Measurements from ENCODE around the gene SLC22A31.
"Not testable (repeated sequence)": the region's sequence is repeated elsewhere in the genome, so short reads cannot be mapped to it uniquely, and the experiment has no call there.

The SLC22A31 gene

DNA sequence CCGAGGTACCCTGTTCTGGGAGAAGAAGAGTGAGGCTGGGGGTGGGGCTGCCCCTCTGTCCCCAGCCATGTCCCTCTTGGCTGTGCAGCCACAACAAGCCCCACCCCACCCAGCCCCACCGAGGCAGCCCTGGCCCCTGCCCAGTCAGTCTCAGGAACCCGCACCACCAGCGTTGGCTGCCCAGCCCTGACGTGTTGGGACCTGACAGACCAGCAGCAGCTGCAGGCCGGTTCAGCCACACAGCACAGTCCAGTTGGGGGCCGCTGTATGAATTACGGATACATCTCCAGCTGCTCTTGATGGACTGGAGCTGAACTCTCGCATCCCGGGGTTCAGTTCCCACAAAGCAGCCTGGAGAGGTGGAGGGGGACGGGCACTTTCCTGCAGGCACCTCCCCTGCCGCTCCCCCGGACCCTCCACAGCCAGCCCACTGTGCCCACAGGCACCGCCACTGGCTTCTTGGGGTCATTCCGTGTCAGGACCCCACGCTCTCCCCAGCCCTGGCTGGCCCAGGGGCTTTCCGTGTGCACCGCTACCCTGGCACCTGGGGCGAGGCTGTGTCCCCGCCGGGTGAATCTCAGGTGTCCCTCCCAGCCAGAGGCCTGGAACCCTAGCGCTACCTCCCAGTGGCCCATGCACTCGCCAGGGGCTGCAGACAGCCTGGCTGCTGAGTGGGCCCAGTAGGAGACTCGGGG is 21.7 kb downstream of the SLC22A31 start:
- DNase-seq, result no peak

DNA sequence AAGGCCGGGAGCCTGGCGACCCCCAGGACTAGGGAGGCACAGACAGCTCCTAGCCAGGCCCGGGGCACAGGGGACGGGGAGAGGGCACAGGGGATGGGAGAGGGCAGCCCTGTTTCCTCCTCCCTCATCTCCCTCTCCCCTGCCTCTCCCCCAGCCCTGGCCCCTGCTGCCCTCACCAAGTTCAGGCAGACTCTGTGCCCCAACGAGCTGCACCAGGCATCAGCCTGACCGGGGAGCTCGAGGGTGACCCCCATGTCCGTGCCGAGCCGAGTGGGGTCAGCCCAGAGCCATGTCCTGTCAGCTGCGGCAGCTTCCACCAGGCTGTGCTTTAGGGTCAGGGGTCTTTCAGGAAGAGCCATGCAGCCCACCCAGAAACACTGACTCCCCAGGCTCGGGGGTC is 22.8 kb downstream of the SLC22A31 start:
- no peak for DNase-seq

GRCh38 chr16:89176717-89177116 is 23.6 kb downstream of the SLC22A31 start:
- DNase-seq, result no peak

DNA sequence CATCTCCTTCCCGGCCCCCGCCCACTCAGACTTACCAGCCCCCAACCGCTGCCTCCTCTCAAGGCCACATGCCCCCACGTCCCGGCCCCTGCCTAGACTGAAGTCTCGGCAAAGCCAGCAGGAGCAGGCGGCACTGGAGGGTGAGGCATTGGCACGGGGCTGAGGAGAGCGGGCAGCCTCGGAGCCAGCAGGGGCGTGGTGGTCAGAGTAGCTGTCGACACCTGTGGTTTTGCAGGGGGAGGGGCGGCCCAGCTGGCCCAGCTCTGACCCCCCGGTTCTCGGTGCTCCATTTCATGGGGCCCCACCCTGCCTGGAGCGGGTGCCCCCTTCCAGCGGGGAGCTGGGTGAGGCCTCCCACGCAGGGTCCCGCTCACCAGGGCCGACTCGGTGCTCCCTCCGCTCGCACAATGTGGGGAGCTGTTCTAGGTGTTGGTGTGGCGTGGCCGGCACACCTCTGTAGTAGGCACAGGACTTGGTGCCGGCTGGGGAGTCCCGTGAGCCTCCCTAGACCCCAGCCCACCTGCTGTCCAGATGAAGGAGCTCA is 24.1 kb downstream of the SLC22A31 start:
- no peak for DNase-seq

GRCh38 chr16:89175280-89176146 is 24.8 kb downstream of the SLC22A31 start:
- no peak for DNase-seq

DNA sequence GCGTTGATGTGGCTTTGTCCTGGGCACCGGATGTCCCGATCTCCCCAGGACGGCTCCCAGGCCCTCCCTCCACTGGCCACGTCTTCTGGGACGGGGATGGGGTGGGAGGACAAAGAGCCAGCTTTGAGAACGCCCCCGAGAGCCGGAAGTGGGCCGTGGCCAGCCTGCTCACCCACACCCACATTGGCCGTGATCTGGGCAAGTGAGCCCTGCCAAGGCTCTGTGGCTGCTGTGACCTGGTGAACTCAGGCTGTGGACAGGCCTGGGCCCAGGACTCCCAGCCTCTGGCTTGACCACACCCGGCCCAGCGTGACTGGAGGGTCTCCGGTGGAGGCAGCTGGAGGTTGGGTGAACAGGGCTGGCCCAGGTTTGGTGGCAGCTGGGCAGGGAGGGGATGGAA is 25.5 kb downstream of the SLC22A31 start:
- DNase-seq, result no peak

GRCh38 chr16:89174055-89174827 is 26.1 kb downstream of the SLC22A31 start:
- DNase-seq, result no peak

- no peak for DNase-seq
Observed at GRCh38 chr16:89173174-89173921, 27.0 kb downstream of the SLC22A31 start.

DNA sequence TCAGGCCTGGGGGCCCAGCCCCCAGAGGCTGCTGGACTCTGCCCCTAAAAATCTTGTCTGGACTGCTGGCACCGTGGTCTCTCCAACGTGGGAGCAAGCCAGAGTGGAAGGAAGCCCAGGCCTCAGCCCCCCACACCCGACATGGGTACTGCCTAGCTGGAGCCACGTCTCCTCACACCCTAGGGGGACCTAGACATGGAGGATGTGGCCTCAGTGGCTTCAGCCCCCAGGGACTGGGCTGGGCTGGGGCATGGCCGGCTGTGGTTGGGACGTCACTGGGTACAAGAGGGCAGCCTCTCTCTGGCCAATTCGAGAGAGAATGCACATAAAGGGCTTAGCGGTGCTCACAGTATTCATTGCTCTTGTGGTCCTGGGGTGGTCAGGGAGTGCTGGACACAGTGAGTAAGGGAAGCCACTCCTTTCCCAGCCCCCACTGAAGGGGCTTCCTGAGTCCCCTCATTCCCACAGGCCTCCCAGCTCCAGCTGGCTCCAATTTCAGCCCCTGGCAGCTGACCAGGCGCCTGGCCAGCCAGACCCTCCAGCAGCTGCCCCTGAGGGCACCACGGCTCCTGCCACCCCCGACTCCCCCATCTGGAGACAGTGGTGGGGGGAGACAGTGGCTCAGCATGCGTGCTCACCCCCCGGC is 27.7 kb downstream of the SLC22A31 start:
- no peak for DNase-seq

DNA sequence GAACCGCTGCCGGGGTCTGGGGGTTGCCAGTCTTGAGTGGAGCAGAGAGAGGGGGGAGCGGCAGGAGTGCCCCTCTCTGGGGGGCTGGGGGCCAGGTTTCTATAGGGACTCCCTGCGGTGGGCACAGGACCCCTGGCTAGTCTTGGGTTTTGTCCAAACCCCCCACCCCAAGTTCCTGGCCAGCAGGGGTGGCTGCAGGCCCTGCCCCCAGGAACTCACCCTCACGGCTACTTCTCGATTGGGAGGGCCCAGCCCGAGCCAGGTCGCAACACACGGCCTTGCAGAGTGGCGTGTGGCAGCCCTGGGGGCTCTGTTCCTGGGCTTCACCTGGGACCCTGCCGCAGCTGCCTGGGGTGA is 28.2 kb downstream of the SLC22A31 start:
- no peak for DNase-seq

DNA sequence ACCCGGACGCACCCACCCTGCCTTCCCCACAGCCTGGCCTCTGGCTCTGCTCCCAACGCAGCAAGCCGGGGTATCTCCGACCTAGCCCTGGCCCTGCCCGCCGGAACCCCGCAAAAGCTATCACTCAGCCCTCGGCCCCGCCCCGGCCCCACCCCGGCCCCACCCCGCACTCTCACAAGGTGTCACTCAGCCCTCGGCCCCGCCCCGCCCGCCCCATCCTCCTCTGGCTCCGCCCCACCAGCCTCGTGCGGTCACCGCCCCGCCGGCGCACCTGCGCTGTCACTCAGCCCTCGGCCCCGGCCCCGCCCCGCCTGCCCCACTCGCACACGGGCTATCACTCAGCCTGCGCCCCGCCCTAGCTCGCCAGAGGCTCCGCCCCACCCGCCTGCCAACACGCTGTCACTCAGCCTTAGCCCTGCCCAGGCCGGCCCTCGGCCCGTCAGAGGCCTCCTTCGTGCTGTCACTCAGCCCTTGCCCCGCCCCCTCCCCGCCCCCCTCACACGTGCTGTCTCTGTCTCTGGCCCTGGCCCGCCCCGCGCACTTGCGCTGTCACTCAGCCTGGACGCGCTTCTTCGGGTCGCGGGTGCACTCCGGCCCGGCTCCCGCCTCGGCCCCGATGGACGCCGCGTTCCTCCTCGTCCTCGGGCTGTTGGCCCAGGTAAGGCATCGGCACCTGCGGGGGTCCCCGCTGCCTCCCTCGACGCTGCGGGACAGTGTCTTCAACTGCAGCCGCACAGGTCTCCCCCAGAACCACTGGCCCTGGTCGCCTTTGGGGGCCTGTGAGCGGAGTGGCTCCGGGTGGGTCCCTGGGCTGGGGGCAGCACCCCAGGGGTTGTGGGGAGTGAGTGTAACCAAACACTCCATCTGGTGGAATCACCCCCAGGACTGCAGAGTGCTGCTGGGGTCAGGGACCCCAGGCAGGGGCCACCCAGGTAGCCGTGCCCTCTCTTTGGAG is 28.8 kb downstream of the SLC22A31 start, which contains the start of gene CDH15:
TSS of gene CDH15 (plus strand) at position 533 of the 955 bp plus-strand sequence. CDS start at position 617, 84 bp downstream.
- peak; percentile 53 for DNase-seq

GRCh38 chr16:89170346-89171215 is 29.8 kb downstream of the SLC22A31 start:
- DNase-seq, result peak; percentile 26

DNA sequence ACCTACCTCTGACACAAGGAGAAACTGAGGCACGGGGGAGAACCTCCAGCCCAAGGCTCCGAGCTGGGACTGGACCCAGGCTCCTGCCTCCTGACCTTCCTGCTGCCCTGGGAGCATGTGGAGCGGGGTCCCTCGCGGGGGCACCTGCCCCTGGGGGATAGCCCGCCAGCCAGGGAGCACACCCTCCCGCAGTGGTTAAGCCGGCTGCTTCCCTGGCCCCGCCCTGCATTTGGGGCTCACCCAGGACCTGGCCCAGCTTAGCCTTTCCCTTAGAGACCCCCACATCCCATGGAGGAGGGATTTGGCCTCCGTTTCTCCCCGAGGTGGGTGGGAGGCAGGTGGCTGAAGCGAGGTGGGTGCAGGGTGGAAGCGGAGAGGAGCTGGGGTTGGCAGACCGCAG is 30.6 kb downstream of the SLC22A31 start:
- DNase-seq, result no peak

GRCh38 chr16:89168381-89169189 is 31.8 kb downstream of the SLC22A31 start:
- no peak for DNase-seq

GRCh38 chr16:89167425-89167941 is 32.9 kb downstream of the SLC22A31 start:
- DNase-seq, result no peak

- no peak for DNase-seq
Observed at GRCh38 chr16:89166696-89167424, 33.5 kb downstream of the SLC22A31 start.

DNA sequence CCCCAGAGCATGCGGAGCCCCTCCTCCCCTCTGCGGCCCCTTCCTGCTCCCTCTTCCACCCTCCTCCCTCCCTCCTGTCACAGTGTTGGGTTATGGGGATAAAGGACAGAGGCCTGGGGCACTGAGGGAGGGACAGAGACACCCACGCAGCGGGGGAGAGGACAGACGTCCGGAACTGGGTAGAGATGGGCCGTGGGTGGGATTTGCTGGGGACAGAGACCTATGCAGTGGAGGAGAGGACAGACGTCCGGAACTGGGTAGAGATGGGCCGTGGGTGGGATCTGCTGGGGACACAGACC is 34.7 kb downstream of the SLC22A31 start:
- DNase-seq, result not testable (repeated sequence)
